ENCODE measurements around the gene GNAI1.
A peak's percentile ranks its signal among the peaks of the same experiment; 100 is the strongest.

The GNAI1 gene

DNA sequence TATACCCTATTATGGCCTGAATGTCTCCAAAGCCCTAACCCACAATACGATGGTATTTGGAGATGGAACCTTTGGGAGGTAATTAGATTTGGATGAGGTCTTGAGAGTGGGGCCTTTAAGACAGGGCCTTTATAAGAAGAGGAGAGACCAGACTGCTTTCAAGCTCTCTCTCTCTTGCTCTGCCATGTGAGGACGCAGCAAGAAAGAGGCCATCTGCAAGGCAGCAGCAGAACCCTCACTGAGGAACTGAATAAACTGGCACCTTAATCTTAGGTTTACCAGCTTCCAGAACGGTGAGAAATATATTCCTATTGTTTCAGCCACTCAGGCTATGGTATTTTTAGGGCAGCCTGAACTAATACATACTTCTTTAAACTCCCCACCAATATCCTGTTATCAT is 2.0 kb upstream of the GNAI1 start:
- no peak overlapping the region for H3K27ac ChIP-seq (ENCODE audit: low read depth, low read length)
- H2AFZ ChIP-seq (ENCODE audit: low read length, unreplicated experiment) = no peak overlapping the region
- H3K4me3 ChIP-seq (ENCODE audit: low read depth, low read length) = no peak overlapping the region
- peaks cover 11% of the 10 kb centered on the region for H3K4me1 ChIP-seq (ENCODE audit: control insufficient read depth, insufficient read depth, low read length, unreplicated experiment)
- H3K27me3 ChIP-seq (ENCODE audit: insufficient read depth, low read length) = no peaks in the 10 kb centered on the region
- peaks cover 20% of the 10 kb centered on the region for H3K79me2 ChIP-seq (ENCODE audit: control insufficient read depth, insufficient read depth, low read length, unreplicated experiment)
- H3K36me3 ChIP-seq (ENCODE audit: insufficient read depth, low read length) = no peaks in the 10 kb centered on the region

DNA sequence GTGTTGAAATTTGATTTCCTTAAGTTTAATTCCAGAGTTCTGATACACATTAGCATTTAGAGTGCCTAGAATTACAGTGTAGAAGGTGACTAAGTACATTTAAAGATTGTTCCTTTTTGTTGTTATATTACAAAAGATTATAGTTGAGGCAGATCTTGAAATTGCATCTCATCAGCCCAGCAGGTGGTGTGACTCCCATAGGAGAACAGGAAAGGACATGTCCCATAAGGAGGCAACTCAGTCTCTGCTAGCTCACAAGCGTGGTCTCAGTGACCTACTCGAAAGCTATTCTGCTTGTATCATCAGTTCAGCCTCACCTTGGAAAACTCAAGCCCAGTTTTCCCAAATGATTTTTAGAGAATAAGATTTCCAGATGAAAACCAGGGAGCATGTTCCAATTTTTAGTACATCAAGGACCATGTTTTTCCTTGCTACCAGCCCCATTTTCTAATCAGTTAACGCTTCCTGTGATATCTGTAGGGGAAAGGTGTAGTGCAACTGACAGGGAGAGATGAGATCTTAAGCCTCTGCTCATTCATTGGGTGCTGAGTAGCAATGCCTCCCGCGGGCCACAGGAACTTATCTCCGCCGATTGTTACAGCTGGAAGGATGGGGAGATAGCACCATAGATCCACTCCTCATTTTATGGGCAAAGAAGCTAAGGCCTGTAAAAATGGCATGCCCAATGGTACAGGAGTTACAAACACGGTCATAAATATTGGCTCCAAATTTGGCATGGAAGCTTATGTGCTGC is 1.1 kb upstream of the GNAI1 start:
- H3K27me3 ChIP-seq (ENCODE audit: insufficient read depth, low read length) = no peaks in the 10 kb centered on the region
- H2AFZ ChIP-seq (ENCODE audit: low read length, unreplicated experiment) = peak overlapping the region; percentile 88
- no peak overlapping the region for H3K27ac ChIP-seq (ENCODE audit: low read depth, low read length)
- peaks cover 27% of the 10 kb centered on the region for H3K79me2 ChIP-seq (ENCODE audit: control insufficient read depth, insufficient read depth, low read length, unreplicated experiment)
- peaks cover 18% of the 10 kb centered on the region for H3K4me1 ChIP-seq (ENCODE audit: control insufficient read depth, insufficient read depth, low read length, unreplicated experiment)
- H3K4me3 ChIP-seq (ENCODE audit: low read depth, low read length) = peak overlapping the region; percentile 97; the same call in 1 of the 2 replicates
- no peaks in the 10 kb centered on the region for H3K36me3 ChIP-seq (ENCODE audit: insufficient read depth, low read length)

DNA sequence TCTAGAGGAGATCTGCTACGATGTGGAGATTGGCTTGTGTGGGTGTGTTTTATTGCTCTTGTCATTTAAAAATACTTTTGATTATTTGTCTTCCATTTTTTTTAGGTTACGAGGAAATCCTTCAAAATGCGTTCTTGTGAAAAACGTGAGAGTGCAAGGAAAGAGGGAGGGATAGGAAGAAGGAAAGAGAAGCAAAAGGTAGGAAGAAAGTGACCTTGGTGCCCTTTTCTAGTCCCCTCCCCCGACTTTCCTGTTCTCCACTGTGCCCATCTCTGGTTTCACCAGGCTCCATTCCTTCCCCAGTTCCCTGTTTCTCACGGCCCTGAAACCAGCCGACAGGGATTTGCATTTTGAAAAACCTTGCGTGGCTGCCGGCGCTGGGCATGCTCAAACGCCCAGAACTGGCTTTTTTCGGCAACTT is 506 bp upstream of the GNAI1 start:
- H3K36me3 ChIP-seq (ENCODE audit: insufficient read depth, low read length) = no peaks in the 10 kb centered on the region
- H3K79me2 ChIP-seq (ENCODE audit: control insufficient read depth, insufficient read depth, low read length, unreplicated experiment) = peaks cover 33% of the 10 kb centered on the region
- no peaks in the 10 kb centered on the region for H3K27me3 ChIP-seq (ENCODE audit: insufficient read depth, low read length)
- peak overlapping the region; percentile 24; the same call in 1 of the 2 replicates for H3K27ac ChIP-seq (ENCODE audit: low read depth, low read length)
- peak overlapping the region; percentile 97 for H3K4me3 ChIP-seq (ENCODE audit: low read depth, low read length)
- peaks cover 24% of the 10 kb centered on the region for H3K4me1 ChIP-seq (ENCODE audit: control insufficient read depth, insufficient read depth, low read length, unreplicated experiment)
- peak overlapping the region; percentile 88 for H2AFZ ChIP-seq (ENCODE audit: low read length, unreplicated experiment)

DNA sequence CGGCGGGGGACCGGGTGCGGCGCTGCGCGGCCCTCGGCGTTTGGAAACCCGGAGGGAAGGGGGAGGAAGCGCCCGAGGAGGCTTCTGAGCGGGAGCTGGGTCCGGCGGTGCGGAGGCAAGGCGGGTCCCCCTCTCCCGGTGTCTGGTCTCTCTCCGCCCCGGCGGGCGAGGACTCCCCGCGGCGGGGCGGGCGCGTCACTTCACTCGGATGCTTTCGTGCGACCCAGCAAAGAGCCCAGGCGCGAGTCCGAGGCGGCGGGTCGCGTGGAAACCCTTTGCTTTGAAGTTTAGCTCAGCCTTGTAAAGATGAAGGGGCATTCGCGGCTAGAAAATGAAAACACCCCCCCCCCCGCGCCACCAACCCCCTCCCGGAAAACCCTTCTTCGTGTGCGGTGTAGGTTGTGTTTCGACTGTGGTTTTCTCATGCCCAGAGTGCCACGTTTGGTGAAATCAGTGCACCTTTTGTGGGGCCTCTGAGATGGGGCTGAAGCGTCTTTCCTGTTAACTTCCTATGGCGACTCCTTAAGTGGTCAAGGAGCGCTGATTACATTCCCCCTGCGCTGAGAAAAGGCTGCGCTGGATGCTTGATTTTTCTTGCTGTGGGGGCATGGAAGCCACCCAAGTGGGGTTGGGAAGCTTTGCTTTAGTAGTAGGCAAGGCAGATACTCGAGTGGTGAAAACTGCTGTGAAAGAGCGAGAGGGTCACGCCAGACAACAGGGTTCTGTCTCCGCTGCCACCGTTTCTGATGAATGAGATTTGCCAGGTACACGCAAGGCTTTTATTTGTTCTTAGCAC is 876 bp downstream of the GNAI1 start:
- H3K36me3 ChIP-seq (ENCODE audit: insufficient read depth, low read length) = no peaks in the 10 kb centered on the region
- H3K79me2 ChIP-seq (ENCODE audit: control insufficient read depth, insufficient read depth, low read length, unreplicated experiment) = peaks cover 44% of the 10 kb centered on the region
- H2AFZ ChIP-seq (ENCODE audit: low read length, unreplicated experiment) = peak overlapping the region; percentile 91
- peak overlapping the region; percentile 97 for H3K4me3 ChIP-seq (ENCODE audit: low read depth, low read length)
- H3K27ac ChIP-seq (ENCODE audit: low read depth, low read length) = peak overlapping the region; percentile 35; the same call in 1 of the 2 replicates
- H3K4me1 ChIP-seq (ENCODE audit: control insufficient read depth, insufficient read depth, low read length, unreplicated experiment) = peaks cover 30% of the 10 kb centered on the region
- H3K27me3 ChIP-seq (ENCODE audit: insufficient read depth, low read length) = no peaks in the 10 kb centered on the region

DNA sequence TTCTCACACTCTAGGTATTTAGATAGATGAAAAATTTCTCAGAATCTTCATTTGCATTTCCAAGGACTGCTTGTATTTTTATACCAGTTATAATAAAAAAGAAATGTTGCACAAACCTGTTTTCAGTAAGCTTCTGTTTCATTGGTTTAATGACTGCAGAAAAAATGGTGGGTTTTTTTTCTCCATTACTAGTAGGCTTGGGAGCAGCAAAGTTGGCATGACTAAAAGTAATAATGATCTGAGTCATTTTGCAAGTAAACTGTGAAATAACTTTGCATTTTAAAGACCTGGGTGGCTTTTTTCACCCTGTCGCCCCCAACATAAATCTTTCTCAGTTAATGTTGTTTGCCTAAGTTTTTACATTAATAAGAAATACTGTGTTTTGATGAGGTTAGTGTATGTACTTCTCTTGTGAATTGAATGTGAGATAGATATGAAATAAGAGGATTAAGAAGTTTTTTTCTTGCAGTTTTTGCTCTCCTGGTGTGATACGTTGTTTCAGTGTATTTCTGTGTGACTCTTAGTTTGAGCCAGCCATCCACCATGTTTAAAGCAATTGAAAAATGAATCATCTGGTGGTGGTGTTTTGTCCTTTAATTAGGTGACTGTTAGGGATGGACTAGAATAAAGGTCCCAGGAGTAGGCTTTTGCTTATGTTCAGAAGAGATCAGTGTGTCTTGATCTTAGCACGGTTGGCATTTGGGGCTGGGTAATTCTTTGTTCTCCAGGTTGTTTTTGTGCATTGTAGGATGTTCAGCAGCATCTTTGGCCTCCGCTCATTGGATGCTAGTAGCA is 1.8 kb downstream of the GNAI1 start:
- Histone ChIP-seq H3K36me3 (ENCODE audit: insufficient read depth, low read length) (no peaks in the 10 kb centered on the region), H3K27ac (ENCODE audit: low read depth, low read length) (peak overlapping the region; percentile 34; the same call in 1 of the 2 replicates), H3K79me2 (ENCODE audit: control insufficient read depth, insufficient read depth, low read length, unreplicated experiment) (peaks cover 54% of the 10 kb centered on the region), H3K4me3 (ENCODE audit: low read depth, low read length) (peak overlapping the region; percentile 97), H3K4me1 (ENCODE audit: control insufficient read depth, insufficient read depth, low read length, unreplicated experiment) (peaks cover 30% of the 10 kb centered on the region), H3K27me3 (ENCODE audit: insufficient read depth, low read length) (no peaks in the 10 kb centered on the region), H2AFZ (ENCODE audit: low read length, unreplicated experiment) (peak overlapping the region; percentile 91)

DNA sequence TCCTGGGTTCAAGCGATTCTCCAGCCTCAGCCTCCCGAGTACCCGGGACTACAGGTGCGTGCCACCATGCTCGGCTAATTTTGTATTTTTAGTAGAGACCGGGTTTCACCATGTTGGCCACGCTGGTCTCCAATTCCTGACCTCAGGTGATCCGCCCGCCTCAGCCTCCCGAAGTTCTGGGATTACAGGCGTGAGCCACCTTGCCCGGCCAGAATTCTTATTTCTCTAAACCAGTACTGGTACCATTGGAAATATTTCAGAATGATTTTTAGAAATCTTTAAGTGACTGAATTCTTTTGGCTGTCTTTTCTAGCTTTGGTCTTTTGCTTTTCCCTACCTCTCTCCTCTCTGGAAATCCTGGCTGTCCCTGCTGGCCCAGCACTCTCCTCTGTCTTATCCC is 2.8 kb downstream of the GNAI1 start:
- Histone ChIP-seq H3K4me3 (ENCODE audit: low read depth, low read length) (no peak overlapping the region), H3K27me3 (ENCODE audit: insufficient read depth, low read length) (no peaks in the 10 kb centered on the region), H3K79me2 (ENCODE audit: control insufficient read depth, insufficient read depth, low read length, unreplicated experiment) (peaks cover 63% of the 10 kb centered on the region), H3K4me1 (ENCODE audit: control insufficient read depth, insufficient read depth, low read length, unreplicated experiment) (peaks cover 30% of the 10 kb centered on the region), H3K36me3 (ENCODE audit: insufficient read depth, low read length) (no peaks in the 10 kb centered on the region), H2AFZ (ENCODE audit: low read length, unreplicated experiment) (no peak overlapping the region), H3K27ac (ENCODE audit: low read depth, low read length) (no peak overlapping the region)

DNA sequence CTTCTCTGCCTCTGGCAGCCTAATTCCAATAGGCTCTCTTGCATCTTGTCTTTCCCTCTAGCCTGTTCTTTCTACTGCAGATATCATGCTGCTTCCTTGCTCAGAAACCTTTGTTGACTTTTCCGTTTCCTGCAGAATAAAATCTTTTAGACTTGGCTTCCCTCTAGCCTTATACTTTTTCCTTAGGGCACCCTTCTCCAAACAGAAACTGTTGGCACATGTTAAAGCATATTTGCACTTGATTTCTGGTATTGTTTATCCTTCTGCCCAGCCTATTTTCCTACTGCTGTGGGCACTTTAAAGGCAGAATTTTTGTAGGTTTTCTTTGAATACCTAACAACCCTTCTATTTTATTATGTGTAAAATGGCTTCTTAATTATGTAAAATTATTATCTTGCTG is 4.6 kb downstream of the GNAI1 start:
- peaks cover 29% of the 10 kb centered on the region for H3K4me1 ChIP-seq (ENCODE audit: control insufficient read depth, insufficient read depth, low read length, unreplicated experiment)
- no peaks in the 10 kb centered on the region for H3K36me3 ChIP-seq (ENCODE audit: insufficient read depth, low read length)
- H3K27me3 ChIP-seq (ENCODE audit: insufficient read depth, low read length) = no peaks in the 10 kb centered on the region
- peak overlapping the region; percentile 7; the same call in 1 of the 2 replicates for H3K4me3 ChIP-seq (ENCODE audit: low read depth, low read length)
- no peak overlapping the region for H3K27ac ChIP-seq (ENCODE audit: low read depth, low read length)
- no peak overlapping the region for H2AFZ ChIP-seq (ENCODE audit: low read length, unreplicated experiment)
- H3K79me2 ChIP-seq (ENCODE audit: control insufficient read depth, insufficient read depth, low read length, unreplicated experiment) = peaks cover 81% of the 10 kb centered on the region

DNA sequence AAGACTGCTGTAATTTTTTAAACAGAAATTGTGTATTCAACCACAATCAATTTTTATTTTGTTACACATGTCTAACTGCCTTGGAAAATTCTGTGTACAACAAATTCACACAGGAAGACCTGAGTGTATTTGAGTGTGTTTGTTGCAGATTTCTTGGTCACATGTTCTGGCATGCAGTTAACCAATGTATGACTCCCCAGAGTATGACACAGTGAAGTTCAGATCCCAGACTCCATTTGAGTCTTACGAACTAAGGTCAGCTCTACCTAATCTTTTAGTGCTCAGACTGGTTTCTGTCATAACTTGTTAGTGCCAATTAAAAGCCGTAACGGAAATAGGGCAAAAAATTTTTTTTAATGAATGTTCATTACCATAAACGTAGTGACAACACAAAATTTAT is 5.8 kb downstream of the GNAI1 start:
- peaks cover 92% of the 10 kb centered on the region for H3K79me2 ChIP-seq (ENCODE audit: control insufficient read depth, insufficient read depth, low read length, unreplicated experiment)
- H3K4me3 ChIP-seq (ENCODE audit: low read depth, low read length) = no peak overlapping the region
- H3K27ac ChIP-seq (ENCODE audit: low read depth, low read length) = no peak overlapping the region

DNA sequence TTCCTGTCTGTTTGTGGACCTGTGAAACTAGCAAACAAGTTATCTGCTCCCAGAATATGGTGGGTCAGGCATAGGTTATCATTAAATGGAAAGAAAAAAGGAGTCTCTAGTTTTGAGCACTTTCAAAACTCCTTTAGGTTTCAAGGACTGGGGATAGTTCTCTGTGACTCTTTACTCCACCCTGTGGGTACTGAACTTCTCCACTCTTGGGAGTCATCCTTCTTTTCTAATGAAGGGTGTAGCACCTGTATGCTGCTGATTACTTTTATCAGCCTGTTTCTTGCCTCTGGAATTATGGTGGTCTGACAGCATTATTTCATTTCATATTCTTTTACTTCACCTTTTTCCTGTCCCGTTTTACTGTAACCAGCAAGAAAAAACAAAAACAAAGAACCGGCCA is 6.7 kb downstream of the GNAI1 start:
- no peaks in the 10 kb centered on the region for H3K27me3 ChIP-seq (ENCODE audit: insufficient read depth, low read length)
- H3K36me3 ChIP-seq (ENCODE audit: insufficient read depth, low read length) = no peaks in the 10 kb centered on the region
- peaks cover 94% of the 10 kb centered on the region for H3K79me2 ChIP-seq (ENCODE audit: control insufficient read depth, insufficient read depth, low read length, unreplicated experiment)
- no peak overlapping the region for H3K27ac ChIP-seq (ENCODE audit: low read depth, low read length)
- H3K4me1 ChIP-seq (ENCODE audit: control insufficient read depth, insufficient read depth, low read length, unreplicated experiment) = peaks cover 46% of the 10 kb centered on the region
- H3K4me3 ChIP-seq (ENCODE audit: low read depth, low read length) = no peak overlapping the region
- no peak overlapping the region for H2AFZ ChIP-seq (ENCODE audit: low read length, unreplicated experiment)

More for the DNA sequence above, 5.8 kb downstream of the GNAI1 start:
- Histone ChIP-seq H3K4me1 (ENCODE audit: control insufficient read depth, insufficient read depth, low read length, unreplicated experiment) (peaks cover 37% of the 10 kb centered on the region), H3K36me3 (ENCODE audit: insufficient read depth, low read length) (no peaks in the 10 kb centered on the region), H3K27me3 (ENCODE audit: insufficient read depth, low read length) (no peaks in the 10 kb centered on the region), H2AFZ (ENCODE audit: low read length, unreplicated experiment) (no peak overlapping the region)

DNA sequence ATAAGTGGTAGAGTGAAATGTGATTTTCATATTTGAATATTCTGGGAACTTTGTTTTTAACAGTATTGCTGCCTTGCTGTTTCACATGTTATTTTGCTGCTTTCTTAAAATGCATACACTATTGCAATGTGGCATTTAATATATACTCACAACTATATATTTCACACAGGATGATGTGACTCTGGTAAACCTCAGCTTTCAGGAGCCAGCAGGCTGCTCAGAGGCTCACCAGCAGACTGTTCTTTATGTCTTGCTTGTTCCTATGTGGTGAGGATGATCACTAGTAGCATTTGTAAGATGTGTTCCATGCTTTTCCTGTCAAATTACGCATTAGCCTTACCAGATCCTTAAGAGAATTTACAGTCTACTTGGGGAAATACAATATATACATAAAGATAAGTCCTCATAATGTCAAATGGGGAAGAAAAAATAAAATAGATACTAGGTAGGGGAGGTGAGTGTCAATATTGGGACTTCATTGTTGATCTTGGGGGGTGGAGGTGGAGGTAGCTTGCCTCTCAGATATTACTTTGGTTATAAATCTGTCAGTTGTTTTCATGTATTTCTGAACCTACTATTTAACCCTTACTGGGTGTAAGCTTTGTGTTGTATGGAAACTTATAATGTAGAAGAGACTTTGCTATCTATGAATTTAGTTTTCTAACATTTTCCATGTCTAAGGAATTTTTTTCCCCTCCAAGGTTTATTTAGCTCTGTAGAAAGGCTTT is 8.4 kb downstream of the GNAI1 start:
- Histone ChIP-seq H3K27me3 (ENCODE audit: insufficient read depth, low read length) (no peaks in the 10 kb centered on the region), H2AFZ (ENCODE audit: low read length, unreplicated experiment) (no peak overlapping the region), H3K36me3 (ENCODE audit: insufficient read depth, low read length) (no peaks in the 10 kb centered on the region), H3K4me1 (ENCODE audit: control insufficient read depth, insufficient read depth, low read length, unreplicated experiment) (peaks cover 52% of the 10 kb centered on the region), H3K27ac (ENCODE audit: low read depth, low read length) (no peak overlapping the region), H3K4me3 (ENCODE audit: low read depth, low read length) (no peak overlapping the region), H3K79me2 (ENCODE audit: control insufficient read depth, insufficient read depth, low read length, unreplicated experiment) (peaks cover 89% of the 10 kb centered on the region)
